BLaER1 (cell line): Measurements from ENCODE around the gene SYTL2.
"Not testable (repeated sequence)": the region's sequence is repeated elsewhere in the genome, so short reads cannot be mapped to it uniquely, and the experiment has no call there.

Experiments
- H3K27ac ChIP-seq: shearing (Covaris generic); formaldehyde crosslinking; 2 replicates; pipeline ENCODE4 v1.8.1; 2022
- H3K27me3 ChIP-seq: shearing (Covaris generic); formaldehyde crosslinking; 2 replicates; pipeline ENCODE4 v1.8.1; 2022
- H3K36me3 ChIP-seq: shearing (Covaris generic); formaldehyde crosslinking; 2 replicates; pipeline ENCODE4 v1.8.1; 2022
- H3K4me1 ChIP-seq: shearing (Covaris generic); formaldehyde crosslinking; 2 replicates; pipeline ENCODE4 v1.8.1; 2022
- H3K4me2 ChIP-seq: shearing (Covaris generic); formaldehyde crosslinking; 2 replicates; pipeline ENCODE4 v1.8.1; 2022
- H3K4me3 ChIP-seq: shearing (Covaris generic); formaldehyde crosslinking; 2 replicates; pipeline ENCODE4 v1.8.1; 2022
- H3K9ac ChIP-seq: shearing (Covaris generic); formaldehyde crosslinking; 2 replicates; pipeline ENCODE4 v1.8.1; 2022
- H3K9me3 ChIP-seq: shearing (Covaris generic); formaldehyde crosslinking; 2 replicates; pipeline ENCODE4 v1.8.1; 2022
- H4K20me1 ChIP-seq: shearing (Covaris generic); formaldehyde crosslinking; 2 replicates; pipeline ENCODE4 v1.8.1; 2022
- Cebpa-rat ChIP-seq: shearing (Covaris generic); IDR thresholded peaks from 2 replicates; pipeline ENCODE4 v1.8.1; 2022

The SYTL2 gene

GRCh38 chr11:85848556-85848955, 37.6 kb upstream of the SYTL2 start:
- Histone ChIP-seq H3K4me1 (no peaks in the 10 kb centered on the region), H3K27ac (no peak overlapping the region), H4K20me1 (no peaks in the 10 kb centered on the region), H3K9me3 (peaks cover 12% of the 10 kb centered on the region), H3K36me3 (no peaks in the 10 kb centered on the region), H3K4me3 (no peak overlapping the region), H3K4me2 (no peak overlapping the region), H3K27me3 (no peaks in the 10 kb centered on the region), H3K9ac (no peak overlapping the region)
- TF ChIP-seq Cebpa-rat, result no peak

- peaks cover 10% of the 10 kb centered on the region for H3K9me3 ChIP-seq
- no peak overlapping the region for H3K4me2 ChIP-seq
- no peaks in the 10 kb centered on the region for H3K4me1 ChIP-seq
- no peaks in the 10 kb centered on the region for H4K20me1 ChIP-seq
- H3K36me3 ChIP-seq, result no peaks in the 10 kb centered on the region
- H3K27me3 ChIP-seq, result no peaks in the 10 kb centered on the region
- no peak for TF ChIP-seq Cebpa-rat
- no peak overlapping the region for H3K4me3 ChIP-seq
- no peak overlapping the region for H3K27ac ChIP-seq
- H3K9ac ChIP-seq, result no peak overlapping the region
Observed at GRCh38 chr11:85848006-85848405, 37.1 kb upstream of the SYTL2 start.

- H3K27me3 ChIP-seq, result no peaks in the 10 kb centered on the region
- H3K27ac ChIP-seq, result no peak overlapping the region
- no peak overlapping the region for H3K9ac ChIP-seq
- peaks cover 5% of the 10 kb centered on the region for H3K9me3 ChIP-seq
- no peak overlapping the region for H3K4me3 ChIP-seq
- no peak overlapping the region for H3K4me2 ChIP-seq
- H3K4me1 ChIP-seq, result no peaks in the 10 kb centered on the region
- no peaks in the 10 kb centered on the region for H4K20me1 ChIP-seq
- H3K36me3 ChIP-seq, result no peaks in the 10 kb centered on the region
- TF ChIP-seq Cebpa-rat, result no peak
Observed at GRCh38 chr11:85847436-85847835, 36.5 kb upstream of the SYTL2 start.

- H3K9me3 ChIP-seq, result no peaks in the 10 kb centered on the region; the same call in 1 of the 2 replicates
- no peaks in the 10 kb centered on the region for H3K27me3 ChIP-seq
- no peak overlapping the region for H3K4me3 ChIP-seq
- TF ChIP-seq Cebpa-rat, result 0 out of 2 replicates have a peak, but pooled peaks have one; percentile 14
- no peak overlapping the region for H3K4me2 ChIP-seq
- no peaks in the 10 kb centered on the region for H4K20me1 ChIP-seq
- H3K9ac ChIP-seq, result no peak overlapping the region
- no peaks in the 10 kb centered on the region for H3K4me1 ChIP-seq
- H3K27ac ChIP-seq, result no peak overlapping the region
- no peaks in the 10 kb centered on the region for H3K36me3 ChIP-seq
Observed at GRCh38 chr11:85845124-85845631, 34.2 kb upstream of the SYTL2 start.

- no peaks in the 10 kb centered on the region for H3K4me1 ChIP-seq
- no peak overlapping the region for H3K4me2 ChIP-seq
- no peaks in the 10 kb centered on the region for H4K20me1 ChIP-seq
Observed at GRCh38 chr11:85844439-85845123, 33.6 kb upstream of the SYTL2 start.

GRCh38 chr11:85843929-85844328, 33.0 kb upstream of the SYTL2 start:
- Histone ChIP-seq H3K36me3 (no peaks in the 10 kb centered on the region), H3K4me2 (no peak overlapping the region), H4K20me1 (no peaks in the 10 kb centered on the region), H3K9ac (no peak overlapping the region), H3K27ac (no peak overlapping the region), H3K4me3 (no peak overlapping the region), H3K4me1 (no peaks in the 10 kb centered on the region), H3K27me3 (no peaks in the 10 kb centered on the region), H3K9me3 (no peaks in the 10 kb centered on the region; the same call in 1 of the 2 replicates)
- no peak for TF ChIP-seq Cebpa-rat

More at GRCh38 chr11:85844439-85845123, 33.6 kb upstream of the SYTL2 start:
- Histone ChIP-seq H3K4me3 (no peak overlapping the region), H3K36me3 (no peaks in the 10 kb centered on the region), H3K9me3 (no peaks in the 10 kb centered on the region; the same call in 1 of the 2 replicates), H3K9ac (no peak overlapping the region), H3K27me3 (no peaks in the 10 kb centered on the region), H3K27ac (no peak overlapping the region)
- no peak for TF ChIP-seq Cebpa-rat

GRCh38 chr11:85840932-85841331, 30.0 kb upstream of the SYTL2 start:
- H3K36me3 ChIP-seq, H3K4me1 ChIP-seq, H3K9me3 ChIP-seq, H3K9ac ChIP-seq, H3K27ac ChIP-seq, H3K4me3 ChIP-seq, H3K27me3 ChIP-seq, H3K4me2 ChIP-seq, H4K20me1 ChIP-seq: not testable (repeated sequence)

GRCh38 chr11:85835729-85836128, 24.8 kb upstream of the SYTL2 start:
- Histone ChIP-seq H3K36me3 (no peaks in the 10 kb centered on the region), H3K4me2 (no peak overlapping the region), H3K27ac (no peak overlapping the region), H3K9me3 (peaks cover 6% of the 10 kb centered on the region; the same call in 1 of the 2 replicates), H3K27me3 (no peaks in the 10 kb centered on the region), H3K4me1 (no peaks in the 10 kb centered on the region), H3K4me3 (no peak overlapping the region), H4K20me1 (no peaks in the 10 kb centered on the region), H3K9ac (no peak overlapping the region)
- no peak for TF ChIP-seq Cebpa-rat

GRCh38 chr11:85835263-85835662, 24.3 kb upstream of the SYTL2 start:
- no peaks in the 10 kb centered on the region for H4K20me1 ChIP-seq
- TF ChIP-seq Cebpa-rat, result no peak
- H3K9me3 ChIP-seq, result peaks cover 6% of the 10 kb centered on the region; the same call in 1 of the 2 replicates
- no peak overlapping the region for H3K9ac ChIP-seq
- no peak overlapping the region for H3K4me3 ChIP-seq
- no peaks in the 10 kb centered on the region for H3K36me3 ChIP-seq
- no peaks in the 10 kb centered on the region for H3K27me3 ChIP-seq
- no peaks in the 10 kb centered on the region for H3K4me1 ChIP-seq
- H3K27ac ChIP-seq, result no peak overlapping the region
- no peak overlapping the region for H3K4me2 ChIP-seq

- Histone ChIP-seq H3K9me3 (peaks cover 6% of the 10 kb centered on the region; the same call in 1 of the 2 replicates), H3K27me3 (no peaks in the 10 kb centered on the region), H3K4me1 (no peaks in the 10 kb centered on the region), H3K27ac (no peak overlapping the region), H4K20me1 (no peaks in the 10 kb centered on the region), H3K9ac (no peak overlapping the region), H3K4me2 (no peak overlapping the region), H3K36me3 (no peaks in the 10 kb centered on the region), H3K4me3 (no peak overlapping the region)
- no peak for TF ChIP-seq Cebpa-rat
Observed at GRCh38 chr11:85831050-85831449, 20.1 kb upstream of the SYTL2 start.
